ENCODE data around the gene MRTO4. TPM values are rescaled to one million over a fixed set of nuclear protein-coding genes. Genes with fewer than 3 reads are reported as not detected.

Gene MRTO4
- total and polyA plus RNA-seq, 2 of the 13 experiments (the other 11 are each of a cell fraction or from before 2014, with no cell fraction given) = 28.1 to 59.2 TPM

GRCh38 chr1:19209990-19210771, 41.4 kb upstream of the MRTO4 start, which contains the start of gene UBR4 (continued):
- no peak for TF ChIP-seq CTCF (CRISPR knock-in tag; IDR thresholded peaks at IDR 0.05)
- no peak for TF ChIP-seq ZBTB37 (CRISPR knock-in tag; IDR thresholded peaks at IDR 0.05)
- no peak for TF ChIP-seq MAFK (conservative IDR thresholded peaks at IDR 0.05 in 1 of 2, IDR thresholded peaks at IDR 0.05 in 1 of 2; ENCODE audit: low read length in 2 of 2)
- no peak for TF ChIP-seq ISX (CRISPR knock-in tag; conservative IDR thresholded peaks at IDR 0.05)
- TF ChIP-seq ZNF574 (CRISPR knock-in tag; IDR thresholded peaks at IDR 0.05) = peak; percentile 92
- TF ChIP-seq ATF2 (CRISPR knock-in tag; IDR thresholded peaks at IDR 0.05) = peak; percentile 93; the same call in 1 of the 2 replicates
- no peak for TF ChIP-seq ZNF775 (CRISPR knock-in tag; IDR thresholded peaks at IDR 0.05; ENCODE audit: borderline replicate concordance)
- peak; percentile 61; the same call in 1 of the 2 replicates for TF ChIP-seq NCOR1 (IDR thresholded peaks at IDR 0.05; ENCODE audit: borderline replicate concordance, low read length)
- TF ChIP-seq ZNF562 (CRISPR knock-in tag; IDR thresholded peaks at IDR 0.05; ENCODE audit: borderline replicate concordance) = no peak
- TF ChIP-seq HNRNPK (IDR thresholded peaks at IDR 0.05; ENCODE audit: low read depth, low read length, poor library complexity, severe bottlenecking) = peak; percentile 36
- peak; percentile 27; the same call in 1 of the 2 replicates for TF ChIP-seq TFAP4 (IDR thresholded peaks at IDR 0.05; ENCODE audit: borderline replicate concordance, low read depth)
- no peak for TF ChIP-seq CC2D1A (CRISPR knock-in tag; IDR thresholded peaks at IDR 0.05)
- TF ChIP-seq ZNF710 (CRISPR knock-in tag; IDR thresholded peaks at IDR 0.05; ENCODE audit: borderline replicate concordance) = peak; percentile 78; the same call in 1 of the 2 replicates
- TF ChIP-seq ATF7 (IDR thresholded peaks at IDR 0.05) = peak; percentile 89
- TF ChIP-seq ATF7 (CRISPR knock-in tag; IDR thresholded peaks at IDR 0.05) = peak; percentile 89
- TF ChIP-seq ZNF121 (CRISPR knock-in tag; IDR thresholded peaks at IDR 0.05) = no peak; the same call in 1 of the 2 replicates
- TF ChIP-seq HNRNPH1 (optimal IDR thresholded peaks at IDR 0.05; ENCODE audit: low read depth, low read length) = no peak
